Activated CD8-positive, alpha-beta T cell treated with anti-CD3 and anti-CD28 coated beads for 36 hours (primary cell): ENCODE results near the gene RIMBP2. TPM values are rescaled to one million over a fixed set of nuclear protein-coding genes. Genes with fewer than 3 reads are reported as not detected.
A peak's percentile ranks its signal among the peaks of the same experiment; 100 is the strongest.

Source experiments
- ATAC-seq: fragments of 200-7000 bp; cut with Tn5 transposase; one replicate; pipeline ENCODE4 v1.10.0; 2021; ENCODE audit warnings: mild to moderate bottlenecking, moderate library complexity
- CTCF ChIA-PET: fragments of 350-600 bp; sonication (Branson Sonifier 250); formaldehyde crosslinking; loops from one replicate; lab custom pipeline; 2021; ENCODE audit warnings: antibody characterized with exemption; lab: Charles Lee
- POLR2A ChIA-PET: fragments of 350-600 bp; sonication (Branson Sonifier 250); formaldehyde crosslinking; loops from one replicate; lab custom pipeline; 2021; ENCODE audit warnings: antibody characterized with exemption; lab: Charles Lee
- DNase-seq: peaks from one replicate; pipeline ENCODE4 v3.0.0-alpha.2; 2020
- H3K27ac Mint-ChIP-seq: one replicate; pipeline ENCODE4 v1.8.0; 2021; ENCODE audit warnings: mild to moderate bottlenecking, mixed read lengths
- H3K27me3 Mint-ChIP-seq: one replicate; pipeline ENCODE4 v1.8.0; 2021; ENCODE audit warnings: mixed read lengths
- H3K36me3 Mint-ChIP-seq: one replicate; pipeline ENCODE4 v1.8.0; 2021; ENCODE audit warnings: low read depth, mixed read lengths
- H3K4me1 Mint-ChIP-seq: one replicate; pipeline ENCODE4 v1.8.0; 2021; ENCODE audit warnings: low read depth, mixed read lengths
- H3K4me3 Mint-ChIP-seq: one replicate; pipeline ENCODE4 v1.8.0; 2021; ENCODE audit warnings: mild to moderate bottlenecking, moderate library complexity, mixed read lengths
- H3K9me3 Mint-ChIP-seq: one replicate; pipeline ENCODE4 v1.8.0; 2021; ENCODE audit warnings: mixed read lengths
- CTCF ChIP-seq: fragments of 200-600 bp; IDR thresholded peaks from one replicate; pipeline ENCODE4 v1.8.0; 2022; ENCODE audit warnings: antibody characterized with exemption, mild to moderate bottlenecking
- intact Hi-C: fragments of 100-400 bp; cut with micrococcal nuclease; formaldehyde crosslinking; loops from one replicate; pipeline ENCODE4 v1.10.0; 2022
- total RNA-seq, 2 experiments: library from RNA; stranded (reverse); gene quantifications; one replicate each; pipeline ENCODE4 v1.2.3, GENCODE V29; 2021

The RIMBP2 gene
- total RNA-seq = not detected

- no peak within 1 kb of the TSS for H3K27ac Mint-ChIP-seq
- POLR2A ChIA-PET = no interaction called here
- intact Hi-C loops = no loop called here
- CTCF ChIA-PET = no interaction called here
- peaks cover 3% of the 10 kb centered on the region for H3K4me1 Mint-ChIP-seq
- H3K36me3 Mint-ChIP-seq = no peaks in the 10 kb centered on the region
- TF ChIP-seq CTCF = no peak
- H3K4me3 Mint-ChIP-seq = peak within 1 kb of the TSS; percentile 21
- no peak for ATAC-seq
- H3K9me3 Mint-ChIP-seq = no peaks in the 10 kb centered on the region
- peaks cover 54% of the 10 kb centered on the region for H3K27me3 Mint-ChIP-seq
- DNase-seq = no peak
These were observed at the start of gene RIMBP2 for GRCh38 chr12:130715998-130716968. Gene RIMBP2 (minus strand): TSS chr12:130716299. CDS start chr12:130479013, 237,286 bp downstream.

- ChIA-PET CTCF (interaction anchor here (1.6 kb wide), 1 partner anchor 17 kb away, joined by 4 read pairs; no protein-coding TSS in a partner anchor), POLR2A (no interaction called here)
- H3K36me3 Mint-ChIP-seq = no peaks in the 10 kb centered on the region
- intact Hi-C loops = loop anchor here (2.0 kb wide), 1 partner anchor 54 kb away; no protein-coding TSS in a partner anchor
- peaks cover 7% of the 10 kb centered on the region for H3K4me1 Mint-ChIP-seq
- H3K27ac Mint-ChIP-seq = no peak overlapping the region
- no peak overlapping the region for H3K4me3 Mint-ChIP-seq
- peak; percentile 3 for ATAC-seq
- peak; percentile 44 for DNase-seq
- H3K9me3 Mint-ChIP-seq = no peaks in the 10 kb centered on the region
- H3K27me3 Mint-ChIP-seq = peaks cover 3% of the 10 kb centered on the region
- TF ChIP-seq CTCF = no peak
These were observed 49.1 kb upstream of the RIMBP2 start for GRCh38 chr12:130765186-130765659.

- intact Hi-C loops = loop anchor here (2.0 kb wide), 1 partner anchor 54 kb away; no protein-coding TSS in a partner anchor
- ATAC-seq = peak; percentile 15
- CTCF ChIA-PET = no interaction called here
- no peak for TF ChIP-seq CTCF
- Mint-ChIP-seq H3K4me3 (no peak overlapping the region), H3K4me1 (peaks cover 7% of the 10 kb centered on the region), H3K9me3 (no peaks in the 10 kb centered on the region), H3K27ac (no peak overlapping the region), H3K27me3 (peaks cover 3% of the 10 kb centered on the region), H3K36me3 (no peaks in the 10 kb centered on the region)
- DNase-seq = peak; percentile 84
- POLR2A ChIA-PET = no interaction called here
These were observed 48.5 kb upstream of the RIMBP2 start for GRCh38 chr12:130764475-130765185.

GRCh38 chr12:130764073-130764472 lies 48.0 kb upstream of the RIMBP2 start:
- DNase-seq (peak; percentile 51), ATAC-seq (peak; percentile 21)
- Mint-ChIP-seq H3K27ac (no peak overlapping the region), H3K4me1 (peaks cover 7% of the 10 kb centered on the region), H3K9me3 (no peaks in the 10 kb centered on the region), H3K27me3 (peaks cover 3% of the 10 kb centered on the region), H3K4me3 (no peak overlapping the region), H3K36me3 (no peaks in the 10 kb centered on the region)
- ChIA-PET POLR2A (no interaction called here), CTCF (interaction anchor here (3.7 kb wide), 1 partner anchor 53 kb away, joined by 17 read pairs; no protein-coding TSS in a partner anchor)
- no peak for TF ChIP-seq CTCF
- intact Hi-C loops = loop anchor here (2.0 kb wide), 1 partner anchor 55 kb away; no protein-coding TSS in a partner anchor
